Smooth muscle cell (in vitro differentiated cells): ENCODE results near the gene PAN3. TPM values are rescaled to one million over a fixed set of nuclear protein-coding genes. Genes with fewer than 3 reads are reported as not detected.
A peak's percentile ranks its signal among the peaks of the same experiment; 100 is the strongest.

ENCODE experiments used
- DNase-seq: peaks from one replicate; lab custom pipeline; 2025; ENCODE audit not compliant: unreplicated experiment; lab: John Stamatoyannopoulos, UW
- H2AFZ ChIP-seq: fragments of 200-600 bp; sonication (generic); 2 replicates; pipeline ENCODE4 v1.6.0; 2016; ENCODE audit warnings: antibody characterized with exemption, low read depth, mild to moderate bottlenecking
- H3F3A ChIP-seq: fragments of 200-600 bp; sonication (generic); 2 replicates; pipeline ENCODE4 v1.6.0; 2017; ENCODE audit warnings: antibody characterized with exemption, low read depth
- H3K27ac ChIP-seq: fragments of 200-600 bp; sonication (generic); 2 replicates; pipeline ENCODE4 v1.5.1; 2016; ENCODE audit warnings: low read depth, mild to moderate bottlenecking
- H3K27me3 ChIP-seq: fragments of 200-600 bp; sonication (generic); 2 replicates; pipeline ENCODE4 v1.6.1; 2016; ENCODE audit warnings: low read depth, mild to moderate bottlenecking
- H3K36me3 ChIP-seq: fragments of 200-600 bp; sonication (generic); 2 replicates; pipeline ENCODE4 v1.5.1; 2016; ENCODE audit warnings: low read depth
- H3K4me1 ChIP-seq: fragments of 200-600 bp; sonication (generic); 2 replicates; pipeline ENCODE4 v1.5.1; 2016; ENCODE audit warnings: low read depth
- H3K4me2 ChIP-seq: fragments of 200-600 bp; sonication (generic); 2 replicates; pipeline ENCODE4 v1.6.0; 2016; ENCODE audit warnings: mild to moderate bottlenecking
- H3K4me3 ChIP-seq: fragments of 200-600 bp; sonication (generic); 2 replicates; pipeline ENCODE4 v1.5.1; 2016; ENCODE audit warnings: mild to moderate bottlenecking
- H3K79me2 ChIP-seq: fragments of 200-600 bp; sonication (generic); 2 replicates; pipeline ENCODE4 v1.6.0; 2016; ENCODE audit warnings: low read depth, mild to moderate bottlenecking
- H3K9ac ChIP-seq: fragments of 200-600 bp; sonication (generic); 2 replicates; pipeline ENCODE4 v1.6.0; 2016; ENCODE audit warnings: low read depth
- H3K9me3 ChIP-seq: fragments of 200-600 bp; sonication (generic); replicated peaks from 2 replicates; pipeline ENCODE4 v1.5.1; 2016; ENCODE audit warnings: low read depth
- H4K20me1 ChIP-seq: fragments of 200-600 bp; sonication (generic); 2 replicates; pipeline ENCODE4 v1.6.0; 2016; ENCODE audit warnings: low read depth
- CTCF ChIP-seq: fragments of 200-600 bp; sonication (generic); IDR thresholded peaks from 2 replicates; pipeline ENCODE4 v1.5.1; 2017; ENCODE audit warnings: borderline replicate concordance, mild to moderate bottlenecking, antibody characterized with exemption; ENCODE audit not compliant: insufficient read depth, poor library complexity, severe bottlenecking
- WGBS: methylation state at CpG from one replicate; pipeline ENCODE4 v1.1.7; 2016; ENCODE audit warnings: low lambda C conversion rate; 5-methylcytosine and 5-hydroxymethylcytosine counted together
- polyA plus RNA-seq: library from polyadenylated mRNA; unstranded; fragments of >200 nt; fragmentation: Nextera tagmentation; extraction: Ambion mirVana; gene quantifications from 2 replicates; pipeline ENCODE4 v1.2.1, GENCODE V29; 2016
- total RNA-seq: library from RNA; depleted of rRNA; stranded (reverse); fragments of >200 nt; gene quantifications from 2 replicates; pipeline ENCODE4 v1.2.3, GENCODE V29; 2014

PAN3 gene
- total and polyA plus RNA-seq, 2 experiments from 2014 or later: 2.9 to 28.2 TPM

DNA sequence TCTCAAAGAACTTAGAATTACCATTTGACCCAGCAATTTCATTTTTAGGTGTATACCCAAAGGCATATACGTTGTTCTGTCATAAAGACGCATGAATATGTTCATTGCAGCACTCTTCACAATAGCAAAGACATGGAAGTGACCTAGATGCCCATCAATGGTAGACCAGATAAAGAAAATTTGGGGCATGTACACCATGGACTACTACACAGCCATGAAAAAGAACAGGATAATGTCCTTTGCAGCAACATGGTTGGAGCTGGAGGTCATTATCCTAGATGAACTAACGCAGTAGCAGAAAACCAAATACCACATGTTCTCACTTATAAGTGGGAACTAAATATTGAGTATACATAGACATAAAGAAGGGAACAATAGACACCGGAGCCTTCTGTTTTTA is 20.7 kb downstream of the PAN3 start:
- H3K9me3 ChIP-seq: peaks cover 3% of the 10 kb centered on the region
- H3K36me3 ChIP-seq: no peaks in the 10 kb centered on the region
- H3K27me3 ChIP-seq: no peaks in the 10 kb centered on the region
- DNase-seq: no peak
- H2AFZ ChIP-seq: no peak overlapping the region
- peaks cover 15% of the 10 kb centered on the region for H3K4me1 ChIP-seq
- 96% methylated on average over 4 of the region's 4 CpGs for whole genome bisulfite sequencing
- TF ChIP-seq CTCF: no peak
- no peak overlapping the region for H3K4me2 ChIP-seq
- H4K20me1 ChIP-seq: peaks cover 58% of the 10 kb centered on the region
- no peak overlapping the region for H3K4me3 ChIP-seq
- H3F3A ChIP-seq: no peaks in the 10 kb centered on the region
- H3K27ac ChIP-seq: no peak overlapping the region
- peaks cover 84% of the 10 kb centered on the region for H3K79me2 ChIP-seq
- no peak overlapping the region for H3K9ac ChIP-seq

GRCh38 chr13:28161370-28161769 is 23.0 kb downstream of the PAN3 start:
- peak overlapping the region; percentile 66 for H3K27ac ChIP-seq
- no peak overlapping the region for H3K9ac ChIP-seq
- TF ChIP-seq CTCF: no peak
- H3K4me2 ChIP-seq: peak overlapping the region; percentile 48
- no peak overlapping the region for H3K4me3 ChIP-seq
- peaks cover 15% of the 10 kb centered on the region for H3K4me1 ChIP-seq
- DNase-seq: no peak
- peaks cover 84% of the 10 kb centered on the region for H3K79me2 ChIP-seq
- 8% methylated on average over 1 of the region's 1 CpG for WGBS
- no peak overlapping the region for H2AFZ ChIP-seq
- no peaks in the 10 kb centered on the region for H3F3A ChIP-seq
- H3K9me3 ChIP-seq: peaks cover 3% of the 10 kb centered on the region
- H4K20me1 ChIP-seq: peaks cover 76% of the 10 kb centered on the region
- H3K27me3 ChIP-seq: no peaks in the 10 kb centered on the region
- no peaks in the 10 kb centered on the region for H3K36me3 ChIP-seq

GRCh38 chr13:28163587-28163986 is 25.2 kb downstream of the PAN3 start:
- Histone ChIP-seq H3K79me2 (peaks cover 87% of the 10 kb centered on the region), H3K4me2 (no peak overlapping the region), H4K20me1 (peaks cover 97% of the 10 kb centered on the region), H3K4me1 (peaks cover 15% of the 10 kb centered on the region), H3K4me3 (no peak overlapping the region), H3K27ac (no peak overlapping the region), H3K9me3 (no peaks in the 10 kb centered on the region), H3F3A (no peaks in the 10 kb centered on the region), H2AFZ (no peak overlapping the region), H3K36me3 (no peaks in the 10 kb centered on the region), H3K27me3 (no peaks in the 10 kb centered on the region), H3K9ac (no peak overlapping the region)
- no peak for DNase-seq
- no peak for TF ChIP-seq CTCF
- 95% methylated on average over 4 of the region's 4 CpGs for WGBS

GRCh38 chr13:28166257-28166656 is 27.9 kb downstream of the PAN3 start:
- Histone ChIP-seq H3K4me3 (no peak overlapping the region), H3K4me2 (no peak overlapping the region), H3K27ac (no peak overlapping the region), H3K4me1 (peaks cover 8% of the 10 kb centered on the region), H3K9ac (no peak overlapping the region), H3K9me3 (no peaks in the 10 kb centered on the region), H3K27me3 (no peaks in the 10 kb centered on the region), H3K79me2 (peaks cover 95% of the 10 kb centered on the region), H2AFZ (no peak overlapping the region), H3K36me3 (no peaks in the 10 kb centered on the region), H3F3A (no peaks in the 10 kb centered on the region), H4K20me1 (peaks cover 99% of the 10 kb centered on the region)
- no peak for TF ChIP-seq CTCF
- no peak for DNase-seq
- WGBS: 94% methylated on average over 1 of the region's 1 CpG
